Large intestine (tissue), 3 donors: ENCODE results near the gene CNGB1. TPM values are rescaled to one million over a fixed set of nuclear protein-coding genes. Genes with fewer than 3 reads are reported as not detected.

ENCODE experiments used
- DNase-seq, 2 donors: peaks; one replicate each; pipeline versions ENCODE4 v3.0.0 to v3.0.0-alpha.2; 2013
- H3K27ac ChIP-seq: one replicate; pipeline ENCODE4 v1.5.1; 2013; ENCODE audit warnings: low read length
- H3K27me3 ChIP-seq: 2 replicates; pipeline ENCODE4 v1.6.1; 2013; ENCODE audit warnings: low read length; ENCODE audit not compliant: control insufficient read depth, insufficient read depth
- H3K36me3 ChIP-seq: 2 replicates; pipeline ENCODE4 v1.6.1; 2013; ENCODE audit warnings: low read length; ENCODE audit not compliant: control insufficient read depth, insufficient read depth
- H3K4me1 ChIP-seq: one replicate; pipeline ENCODE4 v1.6.1; 2013; ENCODE audit warnings: low read length; ENCODE audit not compliant: control insufficient read depth, insufficient read depth
- H3K4me3 ChIP-seq: one replicate; pipeline ENCODE4 v1.5.1; 2013; ENCODE audit warnings: low read length
- H3K9me3 ChIP-seq: one replicate; pipeline ENCODE4 v1.6.1; 2013; ENCODE audit warnings: mild to moderate bottlenecking, low read depth, low read length, moderate library complexity; ENCODE audit not compliant: control insufficient read depth
- WGBS: methylation state at CpG from one replicate; pipeline ENCODE4 v1.1.5; 2013; ENCODE audit warnings: low lambda C conversion rate; ENCODE audit not compliant: insufficient coverage; 5-methylcytosine and 5-hydroxymethylcytosine counted together
- polyA plus RNA-seq: library from polyadenylated mRNA; unstranded; fragments of 120-200 nt; gene quantifications from one replicate; pipeline ENCODE4 v1.2.1, GENCODE V29; 2013

The CNGB1 gene
- polyA plus RNA-seq, 1 donor: 7.5 TPM

- Histone ChIP-seq H3K27ac (no peak overlapping the region), H3K4me1 (peaks cover 4% of the 10 kb centered on the region)
- WGBS: no CpG with 5 or more reads among the region's 4 CpGs
Measured at GRCh38 chr16:57889522-57889921, 81.4 kb downstream of the CNGB1 start.

GRCh38 chr16:57889111-57889510, 81.8 kb downstream of the CNGB1 start:
- DNase-seq: no peak
- H3K4me1 ChIP-seq: peaks cover under 1% of the 10 kb centered on the region
- peaks cover 32% of the 10 kb centered on the region for H3K27me3 ChIP-seq
- no peak overlapping the region for H3K4me3 ChIP-seq
- no peak overlapping the region for H3K27ac ChIP-seq
- H3K9me3 ChIP-seq: no peaks in the 10 kb centered on the region
- WGBS: no CpG with 5 or more reads among the region's 4 CpGs
- no peaks in the 10 kb centered on the region for H3K36me3 ChIP-seq

More at GRCh38 chr16:57889522-57889921, 81.4 kb downstream of the CNGB1 start:
- Histone ChIP-seq H3K9me3 (no peaks in the 10 kb centered on the region), H3K36me3 (no peaks in the 10 kb centered on the region), H3K27me3 (peaks cover 27% of the 10 kb centered on the region), H3K4me3 (no peak overlapping the region)
- no peak for DNase-seq

GRCh38 chr16:57888128-57888527, 82.8 kb downstream of the CNGB1 start:
- no peak for DNase-seq

GRCh38 chr16:57887711-57888110, 83.2 kb downstream of the CNGB1 start:
- no peak overlapping the region for H3K27ac ChIP-seq
- no peaks in the 10 kb centered on the region for H3K36me3 ChIP-seq
- peaks cover 45% of the 10 kb centered on the region for H3K27me3 ChIP-seq
- H3K4me3 ChIP-seq: no peak overlapping the region
- WGBS: no CpG with 5 or more reads among the region's 14 CpGs
- no peaks in the 10 kb centered on the region for H3K9me3 ChIP-seq
- DNase-seq: no peak
- no peaks in the 10 kb centered on the region for H3K4me1 ChIP-seq

More at GRCh38 chr16:57888128-57888527, 82.8 kb downstream of the CNGB1 start:
- Histone ChIP-seq H3K4me3 (no peak overlapping the region), H3K27me3 (peaks cover 41% of the 10 kb centered on the region), H3K36me3 (no peaks in the 10 kb centered on the region), H3K27ac (no peak overlapping the region), H3K4me1 (no peaks in the 10 kb centered on the region), H3K9me3 (no peaks in the 10 kb centered on the region)
- 82% methylated on average over 2 of the region's 5 CpGs for WGBS

- H3K4me3 ChIP-seq: no peak overlapping the region
- H3K27ac ChIP-seq: no peak overlapping the region
- H3K36me3 ChIP-seq: no peaks in the 10 kb centered on the region
- WGBS: no CpG with 5 or more reads among the region's 1 CpG
- H3K4me1 ChIP-seq: no peaks in the 10 kb centered on the region
- DNase-seq: no peak
- no peaks in the 10 kb centered on the region for H3K9me3 ChIP-seq
- peaks cover 48% of the 10 kb centered on the region for H3K27me3 ChIP-seq
Measured at GRCh38 chr16:57886427-57886826, 84.5 kb downstream of the CNGB1 start.

GRCh38 chr16:57884655-57885133, 86.2 kb downstream of the CNGB1 start:
- H3K27me3 ChIP-seq: peaks cover 50% of the 10 kb centered on the region
- H3K4me1 ChIP-seq: no peaks in the 10 kb centered on the region
- H3K4me3 ChIP-seq: no peak overlapping the region
- no peaks in the 10 kb centered on the region for H3K36me3 ChIP-seq
- H3K9me3 ChIP-seq: no peaks in the 10 kb centered on the region
- DNase-seq: no peak
- WGBS: 80% methylated on average over 1 of the region's 7 CpGs
- H3K27ac ChIP-seq: no peak overlapping the region

- Histone ChIP-seq H3K9me3 (no peaks in the 10 kb centered on the region), H3K27ac (no peak overlapping the region), H3K36me3 (no peaks in the 10 kb centered on the region), H3K4me1 (no peaks in the 10 kb centered on the region), H3K4me3 (no peak overlapping the region), H3K27me3 (peaks cover 50% of the 10 kb centered on the region)
- no peak for DNase-seq
- WGBS: 82% methylated on average over 2 of the region's 51 CpGs
Measured at GRCh38 chr16:57883953-57884654, 86.8 kb downstream of the CNGB1 start.

GRCh38 chr16:57883480-57883879, 87.4 kb downstream of the CNGB1 start:
- no peak overlapping the region for H3K4me3 ChIP-seq
- no peaks in the 10 kb centered on the region for H3K4me1 ChIP-seq
- H3K27me3 ChIP-seq: peaks cover 54% of the 10 kb centered on the region
- no peaks in the 10 kb centered on the region for H3K36me3 ChIP-seq
- H3K27ac ChIP-seq: no peak overlapping the region
- no peaks in the 10 kb centered on the region for H3K9me3 ChIP-seq
- no peak for DNase-seq
- no CpG with 5 or more reads among the region's 4 CpGs for WGBS

- H3K4me3 ChIP-seq: no peak overlapping the region
- no peaks in the 10 kb centered on the region for H3K4me1 ChIP-seq
- H3K27ac ChIP-seq: no peak overlapping the region
- WGBS: no CpG with 5 or more reads among the region's 7 CpGs
- H3K27me3 ChIP-seq: peaks cover 52% of the 10 kb centered on the region
- DNase-seq: no peak
- H3K9me3 ChIP-seq: no peaks in the 10 kb centered on the region
- no peaks in the 10 kb centered on the region for H3K36me3 ChIP-seq
Measured at GRCh38 chr16:57882792-57883191, 88.1 kb downstream of the CNGB1 start.

GRCh38 chr16:57882206-57882605, 88.7 kb downstream of the CNGB1 start:
- Histone ChIP-seq H3K9me3 (no peaks in the 10 kb centered on the region), H3K27me3 (peaks cover 50% of the 10 kb centered on the region), H3K36me3 (no peaks in the 10 kb centered on the region), H3K4me3 (no peak overlapping the region), H3K27ac (no peak overlapping the region), H3K4me1 (no peaks in the 10 kb centered on the region)
- WGBS: no CpG with 5 or more reads among the region's 2 CpGs
- no peak for DNase-seq

- DNase-seq: no peak
- Histone ChIP-seq H3K27me3 (peaks cover 32% of the 10 kb centered on the region), H3K4me1 (no peaks in the 10 kb centered on the region), H3K9me3 (no peaks in the 10 kb centered on the region), H3K4me3 (no peak overlapping the region), H3K36me3 (no peaks in the 10 kb centered on the region), H3K27ac (no peak overlapping the region)
- no CpG with 5 or more reads among the region's 3 CpGs for WGBS
Measured at GRCh38 chr16:57878586-57878985, 92.3 kb downstream of the CNGB1 start.
